CD14-positive monocyte (primary cell): Measurements from ENCODE around the gene NELL1. TPM values are rescaled to one million over a fixed set of nuclear protein-coding genes. Genes with fewer than 3 reads are reported as not detected.

Source experiments
- DNase-seq, 3 donors: peaks; one replicate each; pipeline ENCODE4 v3.0.0-alpha.2; 2011 to 2022
- H2AFZ ChIP-seq: 2 replicates; pipeline ENCODE4 v1.6.0; 2012; ENCODE audit warnings: mild to moderate bottlenecking, low read depth, low read length, inconsistent platforms; ENCODE audit not compliant: insufficient read depth, poor library complexity, severe bottlenecking
- H3K27ac ChIP-seq, 2 donors: 1 replicate in 1 of 2; 2 replicates in 1 of 2; pipeline ENCODE4 v1.5.1; 2012 to 2013; ENCODE audit warnings: low read length in 2 of 2, control low read depth in 1 of 2, inconsistent platforms in 1 of 2, low read depth in 1 of 2, mild to moderate bottlenecking in 1 of 2
- H3K27me3 ChIP-seq, 2 donors: one replicate each; pipeline versions ENCODE4 v1.6.0 to v1.6.1; 2011 to 2013; ENCODE audit warnings: low read length in 2 of 2; ENCODE audit not compliant: control insufficient read depth in 2 of 2, insufficient read depth in 2 of 2
- H3K36me3 ChIP-seq, 2 donors: replicated peaks in 1 of 2; 1 replicate in 1 of 2; 2 replicates in 1 of 2; pipeline versions ENCODE4 v1.5.1 to v1.6.1; 2012 to 2013; ENCODE audit warnings: low read length in 2 of 2, control low read depth in 1 of 2, inconsistent platforms in 1 of 2, mild to moderate bottlenecking in 1 of 2; ENCODE audit not compliant: insufficient read depth in 2 of 2, control insufficient read depth in 1 of 2
- H3K4me1 ChIP-seq, 2 donors: 1 replicate in 1 of 2; 2 replicates in 1 of 2; pipeline versions ENCODE4 v1.5.1 to v1.6.1; 2012 to 2013; ENCODE audit warnings: low read length in 2 of 2, control low read depth in 1 of 2, inconsistent platforms in 1 of 2, mild to moderate bottlenecking in 1 of 2, moderate library complexity in 1 of 2; ENCODE audit not compliant: insufficient read depth in 2 of 2, control insufficient read depth in 1 of 2
- H3K4me2 ChIP-seq: replicated peaks from 2 replicates; pipeline ENCODE3; 2012; ENCODE audit warnings: low read length, moderate library complexity, mild to moderate bottlenecking; ENCODE audit not compliant: poor library complexity, severe bottlenecking; ENCODE audit errors: extremely low read depth
- H3K4me3 ChIP-seq, 3 experiments: fragments of 200-600 bp in 1 of 3; sonication (generic) in 1 of 3; replicated peaks in 1 of 3; 1 replicate in 2 of 3; 2 replicates in 1 of 3; pipeline ENCODE4 v1.5.1; 2011 to 2013; ENCODE audit warnings: low read length in 3 of 3, mild to moderate bottlenecking in 3 of 3, control low read depth in 2 of 3, low read depth in 2 of 3, inconsistent platforms in 1 of 3, moderate library complexity in 1 of 3
- H3K79me2 ChIP-seq: 2 replicates; pipeline ENCODE4 v1.6.0; 2012; ENCODE audit warnings: mild to moderate bottlenecking, control low read depth, inconsistent platforms, low read length, moderate library complexity; ENCODE audit not compliant: insufficient read depth
- H3K9ac ChIP-seq: 2 replicates; pipeline ENCODE4 v1.6.0; 2017; ENCODE audit warnings: low read length, mild to moderate bottlenecking; ENCODE audit not compliant: insufficient read depth, poor library complexity, severe bottlenecking
- H3K9me3 ChIP-seq, 2 donors: replicated peaks in 1 of 2; 1 replicate in 1 of 2; 2 replicates in 1 of 2; pipeline versions ENCODE4 v1.5.1 to v1.6.1; 2012 to 2013; ENCODE audit warnings: low read length in 2 of 2, control low read depth in 1 of 2; ENCODE audit not compliant: control insufficient read depth in 1 of 2, insufficient read depth in 1 of 2
- H4K20me1 ChIP-seq: 2 replicates; pipeline ENCODE4 v1.6.0; 2012; ENCODE audit warnings: mild to moderate bottlenecking, low read length, control low read depth, moderate library complexity; ENCODE audit not compliant: insufficient read depth
- H3K27ac Mint-ChIP-seq, 7 donors: one replicate each; pipeline ENCODE4 v1.8.0; 2020; ENCODE audit warnings: mild to moderate bottlenecking in 7 of 7, mixed read lengths in 7 of 7, moderate library complexity in 6 of 7, inconsistent platforms in 2 of 7
- H3K27me3 Mint-ChIP-seq, 3 donors: one replicate each; pipeline ENCODE4 v1.8.0; 2021 to 2022; ENCODE audit warnings: low read depth in 3 of 3, mild to moderate bottlenecking in 3 of 3, mixed read lengths in 3 of 3, moderate library complexity in 3 of 3, inconsistent platforms in 1 of 3
- H3K36me3 Mint-ChIP-seq, 2 donors: one replicate each; pipeline ENCODE4 v1.8.0; 2020; ENCODE audit warnings: mixed read lengths in 2 of 2, inconsistent platforms in 1 of 2, mild to moderate bottlenecking in 1 of 2
- H3K4me1 Mint-ChIP-seq: one replicate; pipeline ENCODE4 v1.8.0; 2020; ENCODE audit warnings: mild to moderate bottlenecking, mixed read lengths
- H3K4me3 Mint-ChIP-seq, 2 donors: one replicate each; pipeline ENCODE4 v1.8.0; 2020; ENCODE audit warnings: mild to moderate bottlenecking in 2 of 2, mixed read lengths in 2 of 2, moderate library complexity in 1 of 2
- H3K9me3 Mint-ChIP-seq, 7 donors: one replicate each; pipeline ENCODE4 v1.8.0; 2020 to 2022; ENCODE audit warnings: mixed read lengths in 7 of 7, mild to moderate bottlenecking in 6 of 7, moderate library complexity in 6 of 7, inconsistent platforms in 2 of 7
- CTCF ChIP-seq: fragments of 200-600 bp; IDR thresholded peaks from one replicate; pipeline ENCODE4 v1.8.0; 2022; ENCODE audit warnings: antibody characterized with exemption, mild to moderate bottlenecking
- WGBS: methylation state at CpG from one replicate; pipeline ENCODE4 v1.1.5; 2013; ENCODE audit warnings: missing lambda C conversion rate; ENCODE audit not compliant: insufficient coverage; 5-methylcytosine and 5-hydroxymethylcytosine counted together
- intact Hi-C, 2 donors: fragments of 100-400 bp; cut with micrococcal nuclease; formaldehyde crosslinking; loops; one replicate each; pipeline versions ENCODE4 v1.15.0 to v1.15.1; 2023
- polyA plus RNA-seq, 3 donors: library from polyadenylated mRNA; depleted of rRNA in 1 of 3; unstranded in 2 of 3; stranded (reverse) in 1 of 3; fragments of 300-500 nt in 2 of 3; fragments of >200 nt in 1 of 3; fragmentation: Illumina TruSeq in 2 of 3; gene quantifications; 1 replicate in 2 of 3; 2 replicates in 1 of 3; pipeline ENCODE4 v1.2.3, GENCODE V29; 2012 to 2021

NELL1 gene
- polyA plus RNA-seq, 3 donors: not detected

- H3K36me3 Mint-ChIP-seq: no peaks in the 10 kb centered on the region
- Histone ChIP-seq H3K4me1 (no peaks in the 10 kb centered on the region), H3K36me3 (no peaks in the 10 kb centered on the region), H3K9me3 (peaks cover 0 to 6% of the 10 kb centered on the region in 2 donors), H3K4me3 (no peak overlapping the region), H3K79me2 (no peaks in the 10 kb centered on the region), H3K27ac (no peak overlapping the region), H4K20me1 (no peaks in the 10 kb centered on the region), H3K4me2 (no peak overlapping the region), H2AFZ (no peak overlapping the region), H3K9ac (no peak overlapping the region), H3K27me3 (no peaks in the 10 kb centered on the region)
- H3K27ac Mint-ChIP-seq: no peak overlapping the region
- H3K9me3 Mint-ChIP-seq: peaks cover 0 to 9% (median 4%) of the 10 kb centered on the region in 7 donors
- DNase-seq: no peak
- intact Hi-C loops: no loop called here
- no peaks in the 10 kb centered on the region for H3K4me1 Mint-ChIP-seq
- H3K27me3 Mint-ChIP-seq: no peaks in the 10 kb centered on the region
- 78% methylated on average over 2 of the region's 3 CpGs for WGBS
- no peak for TF ChIP-seq CTCF
- H3K4me3 Mint-ChIP-seq: no peak overlapping the region
Measured at GRCh38 chr11:20715931-20716330, 46.5 kb downstream of the NELL1 start.

GRCh38 chr11:20719821-20720220, 50.4 kb downstream of the NELL1 start:
- Histone ChIP-seq H3K9ac (no peak overlapping the region), H4K20me1 (no peaks in the 10 kb centered on the region), H3K36me3 (no peaks in the 10 kb centered on the region), H3K79me2 (no peaks in the 10 kb centered on the region), H3K4me3 (no peak overlapping the region), H3K27me3 (no peaks in the 10 kb centered on the region), H3K27ac (no peak overlapping the region), H3K9me3 (peaks cover 7 to 8% of the 10 kb centered on the region in 2 donors), H3K4me2 (no peak overlapping the region), H2AFZ (no peak overlapping the region), H3K4me1 (no peaks in the 10 kb centered on the region)
- WGBS: no CpG with 5 or more reads among the region's 2 CpGs
- DNase-seq: no peak
- Mint-ChIP-seq H3K9me3 (peaks cover 7 to 14% (median 9%) of the 10 kb centered on the region in 7 donors), H3K4me1 (no peaks in the 10 kb centered on the region), H3K27me3 (no peaks in the 10 kb centered on the region), H3K4me3 (no peak overlapping the region), H3K27ac (no peak overlapping the region), H3K36me3 (no peaks in the 10 kb centered on the region)
- intact Hi-C loops: no loop called here
- TF ChIP-seq CTCF: no peak
